ENCODE data around the gene CMTM2.

CMTM2 gene, protein sequence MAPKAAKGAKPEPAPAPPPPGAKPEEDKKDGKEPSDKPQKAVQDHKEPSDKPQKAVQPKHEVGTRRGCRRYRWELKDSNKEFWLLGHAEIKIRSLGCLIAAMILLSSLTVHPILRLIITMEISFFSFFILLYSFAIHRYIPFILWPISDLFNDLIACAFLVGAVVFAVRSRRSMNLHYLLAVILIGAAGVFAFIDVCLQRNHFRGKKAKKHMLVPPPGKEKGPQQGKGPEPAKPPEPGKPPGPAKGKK

DNA sequence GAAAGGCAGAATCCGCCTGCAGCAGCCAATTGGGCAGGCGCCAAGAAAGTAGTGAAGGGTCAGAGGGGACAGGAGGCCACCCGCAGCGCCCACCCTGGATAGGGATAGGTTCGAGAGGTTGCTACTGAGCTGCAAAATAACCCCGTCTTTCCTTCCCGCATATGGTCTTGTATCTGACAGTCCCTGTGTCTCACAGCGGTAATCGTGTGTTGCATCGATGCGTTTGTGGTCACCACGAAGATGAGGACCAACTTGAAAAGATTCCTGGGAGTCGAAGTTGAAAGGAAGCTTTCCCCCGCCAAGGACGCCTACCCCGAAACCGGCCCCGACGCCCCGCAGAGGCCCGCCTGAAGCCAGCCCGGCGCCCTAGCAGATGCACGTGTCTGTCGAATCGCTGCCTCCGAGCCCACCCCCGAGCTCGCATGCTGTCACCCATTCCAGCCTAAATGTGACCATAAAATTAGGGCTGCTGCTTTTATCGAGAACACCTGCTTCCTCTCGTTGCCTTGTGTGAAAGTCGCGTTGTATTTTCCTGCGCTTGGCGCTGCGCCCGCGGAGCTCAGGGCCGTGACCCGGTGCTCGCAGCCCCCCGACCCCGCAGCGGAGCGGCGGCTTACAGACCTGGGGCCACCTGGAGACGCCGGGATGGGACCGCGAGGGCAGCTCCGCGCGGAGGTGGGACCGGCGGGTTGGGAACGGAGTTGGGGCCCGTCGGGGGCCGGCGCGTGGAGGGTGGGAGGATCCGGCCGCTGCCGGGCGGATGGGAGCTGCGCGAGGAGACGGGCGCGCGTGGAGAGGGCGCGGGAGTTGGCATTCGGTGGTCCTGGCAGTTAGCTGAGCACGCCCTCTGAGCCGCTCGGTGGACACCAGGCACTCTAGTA, at the start of gene CMTM2:
CMTM2 (plus strand) TSS at position 813 of the 881 bp plus-strand sequence. CDS start 145 bp downstream, outside the sequence.
- Histone ChIP-seq H3K4me2 (ENCODE audit: low read depth, low read length, poor library complexity, severe bottlenecking) (no peak within 1 kb of the TSS), H3K36me3 (ENCODE audit: low read length) (no peaks in the 10 kb centered on the region), H3K9me2 (replicated peaks; ENCODE audit: insufficient read depth, low read length) (no peaks in the 10 kb centered on the region), H3K9me3 (ENCODE audit: insufficient read depth, low read length) (no peaks in the 10 kb centered on the region), H3K27me3 (ENCODE audit: low read length) (no peaks in the 10 kb centered on the region), H3K27ac (ENCODE audit: low read depth, low read length) (no peak within 1 kb of the TSS), H3F3A (ENCODE audit: insufficient read depth) (no peaks in the 10 kb centered on the region), H3K4me3 (ENCODE audit: insufficient read depth, low read length, poor library complexity, severe bottlenecking) (no peak within 1 kb of the TSS), H2AFZ (ENCODE audit: low read depth, low read length, severe bottlenecking) (no peak within 1 kb of the TSS), H3K9ac (ENCODE audit: low read length) (no peak within 1 kb of the TSS), H4K20me1 (ENCODE audit: low read depth, low read length) (no peaks in the 10 kb centered on the region), H3K79me2 (ENCODE audit: insufficient read depth, low read length) (no peaks in the 10 kb centered on the region)
- TF ChIP-seq EZH2phosphoT487 (conservative IDR thresholded peaks at IDR 0.05; ENCODE audit: low read length): no peak
- TF ChIP-seq, protein P1, sequence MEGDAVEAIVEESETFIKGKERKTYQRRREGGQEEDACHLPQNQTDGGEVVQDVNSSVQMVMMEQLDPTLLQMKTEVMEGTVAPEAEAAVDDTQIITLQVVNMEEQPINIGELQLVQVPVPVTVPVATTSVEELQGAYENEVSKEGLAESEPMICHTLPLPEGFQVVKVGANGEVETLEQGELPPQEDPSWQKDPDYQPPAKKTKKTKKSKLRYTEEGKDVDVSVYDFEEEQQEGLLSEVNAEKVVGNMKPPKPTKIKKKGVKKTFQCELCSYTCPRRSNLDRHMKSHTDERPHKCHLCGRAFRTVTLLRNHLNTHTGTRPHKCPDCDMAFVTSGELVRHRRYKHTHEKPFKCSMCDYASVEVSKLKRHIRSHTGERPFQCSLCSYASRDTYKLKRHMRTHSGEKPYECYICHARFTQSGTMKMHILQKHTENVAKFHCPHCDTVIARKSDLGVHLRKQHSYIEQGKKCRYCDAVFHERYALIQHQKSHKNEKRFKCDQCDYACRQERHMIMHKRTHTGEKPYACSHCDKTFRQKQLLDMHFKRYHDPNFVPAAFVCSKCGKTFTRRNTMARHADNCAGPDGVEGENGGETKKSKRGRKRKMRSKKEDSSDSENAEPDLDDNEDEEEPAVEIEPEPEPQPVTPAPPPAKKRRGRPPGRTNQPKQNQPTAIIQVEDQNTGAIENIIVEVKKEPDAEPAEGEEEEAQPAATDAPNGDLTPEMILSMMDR (IDR thresholded peaks at IDR 0.05; ENCODE audit: insufficient read depth, low read length, poor library complexity, severe bottlenecking): no peak

- Histone ChIP-seq H3K9me3 (ENCODE audit: insufficient read depth, low read length) (no peaks in the 10 kb centered on the region), H3K79me2 (ENCODE audit: insufficient read depth, low read length) (no peaks in the 10 kb centered on the region), H3K4me3 (ENCODE audit: insufficient read depth, low read length, poor library complexity, severe bottlenecking) (no peak overlapping the region), H3K9me2 (replicated peaks; ENCODE audit: insufficient read depth, low read length) (no peaks in the 10 kb centered on the region), H3K9ac (ENCODE audit: low read length) (no peak overlapping the region), H3K27me3 (ENCODE audit: low read length) (no peaks in the 10 kb centered on the region), H2AFZ (ENCODE audit: low read depth, low read length, severe bottlenecking) (no peak overlapping the region), H3K27ac (ENCODE audit: low read depth, low read length) (no peak overlapping the region), H3K4me2 (ENCODE audit: low read depth, low read length, poor library complexity, severe bottlenecking) (no peak overlapping the region), H4K20me1 (ENCODE audit: low read depth, low read length) (no peaks in the 10 kb centered on the region), H3F3A (ENCODE audit: insufficient read depth) (peaks cover 2% of the 10 kb centered on the region; the same call in 1 of the 2 replicates), H3K36me3 (ENCODE audit: low read length) (no peaks in the 10 kb centered on the region)
- TF ChIP-seq EZH2phosphoT487 (conservative IDR thresholded peaks at IDR 0.05; ENCODE audit: low read length): no peak
- TF ChIP-seq, protein P1 (IDR thresholded peaks at IDR 0.05; ENCODE audit: insufficient read depth, low read length, poor library complexity, severe bottlenecking): no peak
These were observed 49.8 kb upstream of the CMTM2 start for GRCh38 chr16:66529475-66529874.

- no peak for TF ChIP-seq EZH2phosphoT487 (conservative IDR thresholded peaks at IDR 0.05; ENCODE audit: low read length)
- TF ChIP-seq, protein P1 (IDR thresholded peaks at IDR 0.05; ENCODE audit: insufficient read depth, low read length, poor library complexity, severe bottlenecking): no peak
These were observed 44.9 kb upstream of the CMTM2 start for GRCh38 chr16:66534376-66534799.

More at GRCh38 chr16:66534376-66534799, 44.9 kb upstream of the CMTM2 start:
- no peak overlapping the region for H3K27ac ChIP-seq (ENCODE audit: low read depth, low read length)
- H3K9me3 ChIP-seq (ENCODE audit: insufficient read depth, low read length): no peaks in the 10 kb centered on the region
- H3K79me2 ChIP-seq (ENCODE audit: insufficient read depth, low read length): no peaks in the 10 kb centered on the region
- H2AFZ ChIP-seq (ENCODE audit: low read depth, low read length, severe bottlenecking): no peak overlapping the region
- H3F3A ChIP-seq (ENCODE audit: insufficient read depth): no peaks in the 10 kb centered on the region
- no peaks in the 10 kb centered on the region for H3K9me2 ChIP-seq (replicated peaks; ENCODE audit: insufficient read depth, low read length)
- H4K20me1 ChIP-seq (ENCODE audit: low read depth, low read length): no peaks in the 10 kb centered on the region
- no peaks in the 10 kb centered on the region for H3K36me3 ChIP-seq (ENCODE audit: low read length)
- H3K4me2 ChIP-seq (ENCODE audit: low read depth, low read length, poor library complexity, severe bottlenecking): no peak overlapping the region
- no peak overlapping the region for H3K4me3 ChIP-seq (ENCODE audit: insufficient read depth, low read length, poor library complexity, severe bottlenecking)
- no peaks in the 10 kb centered on the region for H3K27me3 ChIP-seq (ENCODE audit: low read length)
- H3K9ac ChIP-seq (ENCODE audit: low read length): no peak overlapping the region
